HG03378 (cell line): Measurements from ENCODE around the gene FRMPD1.

Experiments used
- ATAC-seq: cut with Tn5 transposase; IDR thresholded peaks from one replicate; pipeline ENCODE4 v1.9.1; 2021; ENCODE audit warnings: mild to moderate bottlenecking, moderate library complexity; ENCODE audit not compliant: unreplicated experiment

FRMPD1 gene

DNA sequence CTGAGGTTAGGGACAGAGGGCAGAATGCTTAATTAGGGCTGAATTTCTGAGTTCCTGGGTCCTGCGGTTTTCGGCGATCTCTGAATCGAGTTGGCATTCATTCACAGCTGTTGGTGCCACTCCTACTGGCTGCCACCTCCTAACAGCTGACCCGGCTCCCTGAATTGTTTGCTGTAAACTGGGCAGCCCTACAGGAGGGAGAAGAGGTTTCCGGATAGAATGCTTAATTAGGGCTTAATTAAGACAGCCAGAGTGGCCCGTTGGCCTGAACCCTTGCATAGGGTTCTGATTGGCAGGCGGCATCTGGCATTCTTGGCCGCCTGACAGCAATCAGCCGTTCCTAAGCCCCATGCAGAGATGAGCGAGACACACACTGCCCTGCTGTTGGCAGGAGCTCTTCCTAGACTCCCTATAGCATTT lies 25.7 kb downstream of the FRMPD1 start:
- no peak for ATAC-seq

DNA sequence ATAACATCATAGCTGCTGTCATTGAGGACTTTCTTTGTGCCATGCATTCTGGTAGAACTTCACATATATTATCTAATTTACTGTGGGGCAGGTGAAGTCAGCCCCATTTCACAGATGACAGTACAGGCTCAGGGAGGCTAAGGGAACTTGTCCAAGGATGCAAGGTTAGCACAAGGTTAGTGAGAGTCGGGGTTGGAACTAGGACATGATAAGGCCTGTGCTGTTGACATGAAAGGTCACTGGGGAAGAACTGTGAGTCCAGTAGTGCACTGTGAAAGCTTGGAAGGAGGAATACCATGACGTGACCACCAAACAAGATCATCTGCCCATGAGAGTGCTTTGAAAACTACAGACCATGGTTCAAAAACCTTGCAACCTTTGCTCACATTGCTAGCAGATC lies 26.7 kb downstream of the FRMPD1 start:
- no peak for ATAC-seq

DNA sequence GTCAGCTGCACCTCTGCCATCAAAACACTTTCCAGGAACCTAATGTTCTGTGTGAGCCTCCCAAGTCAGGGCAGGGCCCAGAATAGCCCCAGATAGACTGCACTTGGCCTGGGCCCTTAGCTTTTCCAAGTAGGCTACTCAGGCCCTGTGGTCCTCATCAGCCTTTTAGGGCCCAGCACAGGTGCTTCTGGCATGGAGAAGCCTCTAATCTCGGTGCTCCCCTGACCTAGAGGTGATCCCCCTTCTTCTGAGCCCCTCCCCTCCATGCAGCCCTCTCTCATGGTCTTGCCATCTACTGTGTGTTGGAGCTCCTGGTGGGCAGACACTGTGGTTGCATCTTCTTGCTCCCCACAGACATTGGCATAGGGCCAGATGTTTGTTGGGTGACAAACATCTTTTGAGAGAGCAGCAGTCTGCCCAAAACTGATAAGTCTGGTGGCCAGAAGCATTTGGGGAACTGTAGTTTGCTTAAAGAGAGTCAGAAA lies 28.1 kb downstream of the FRMPD1 start:
- no peak for ATAC-seq

DNA sequence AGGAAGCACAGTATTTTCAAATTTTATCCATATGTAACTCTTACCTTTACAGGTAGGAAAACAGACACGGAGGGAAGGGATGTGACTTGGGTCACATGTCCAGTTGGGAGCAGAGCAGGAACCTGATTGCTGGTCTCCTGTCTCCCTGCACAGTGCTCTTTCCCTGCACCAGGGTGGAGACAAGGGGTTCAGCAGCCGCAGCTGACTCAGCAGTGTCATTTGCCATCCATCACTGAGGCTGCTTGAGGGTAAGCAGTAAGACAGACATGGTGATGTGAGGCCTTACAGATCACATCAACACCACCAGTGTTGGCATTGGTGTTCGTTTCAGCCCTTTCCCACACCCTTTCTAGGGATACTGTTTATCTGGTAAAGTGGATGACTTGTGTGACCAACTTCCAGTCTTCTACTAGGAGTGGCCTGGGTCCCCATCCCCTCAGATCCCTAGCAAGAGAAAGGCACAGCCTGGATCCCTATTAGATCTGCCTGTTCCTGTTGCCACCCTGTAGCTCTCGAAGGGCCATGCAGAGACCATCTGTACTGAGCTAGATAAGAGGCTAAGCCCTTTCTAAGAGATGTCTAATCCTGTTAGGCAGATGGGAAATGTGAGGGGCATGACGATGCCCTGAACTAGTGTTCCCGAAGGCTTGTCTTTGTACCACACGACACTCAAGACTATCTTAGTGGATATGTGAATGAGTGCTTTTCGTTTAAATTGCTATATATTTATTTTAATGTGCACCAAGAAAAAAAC lies 29.1 kb downstream of the FRMPD1 start:
- ATAC-seq = no peak

DNA sequence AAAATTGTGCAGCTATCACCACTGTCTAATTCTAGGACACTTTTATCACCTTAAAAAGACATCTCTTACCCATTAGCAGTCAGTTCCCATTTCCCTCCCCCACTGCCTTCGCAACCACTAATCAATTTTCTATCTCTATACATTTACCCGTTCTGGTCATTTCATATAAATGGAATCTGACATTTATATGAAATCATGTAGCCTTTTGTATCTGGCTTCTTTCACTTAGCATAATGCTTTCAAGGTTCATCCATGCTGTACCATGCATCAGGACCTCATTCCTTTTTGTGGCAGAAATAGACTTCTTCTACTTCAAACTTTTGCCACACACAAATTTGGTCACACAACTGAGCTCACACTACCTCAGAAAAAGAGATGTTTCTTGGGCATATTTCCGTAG lies 32.2 kb downstream of the FRMPD1 start:
- ATAC-seq = no peak

DNA sequence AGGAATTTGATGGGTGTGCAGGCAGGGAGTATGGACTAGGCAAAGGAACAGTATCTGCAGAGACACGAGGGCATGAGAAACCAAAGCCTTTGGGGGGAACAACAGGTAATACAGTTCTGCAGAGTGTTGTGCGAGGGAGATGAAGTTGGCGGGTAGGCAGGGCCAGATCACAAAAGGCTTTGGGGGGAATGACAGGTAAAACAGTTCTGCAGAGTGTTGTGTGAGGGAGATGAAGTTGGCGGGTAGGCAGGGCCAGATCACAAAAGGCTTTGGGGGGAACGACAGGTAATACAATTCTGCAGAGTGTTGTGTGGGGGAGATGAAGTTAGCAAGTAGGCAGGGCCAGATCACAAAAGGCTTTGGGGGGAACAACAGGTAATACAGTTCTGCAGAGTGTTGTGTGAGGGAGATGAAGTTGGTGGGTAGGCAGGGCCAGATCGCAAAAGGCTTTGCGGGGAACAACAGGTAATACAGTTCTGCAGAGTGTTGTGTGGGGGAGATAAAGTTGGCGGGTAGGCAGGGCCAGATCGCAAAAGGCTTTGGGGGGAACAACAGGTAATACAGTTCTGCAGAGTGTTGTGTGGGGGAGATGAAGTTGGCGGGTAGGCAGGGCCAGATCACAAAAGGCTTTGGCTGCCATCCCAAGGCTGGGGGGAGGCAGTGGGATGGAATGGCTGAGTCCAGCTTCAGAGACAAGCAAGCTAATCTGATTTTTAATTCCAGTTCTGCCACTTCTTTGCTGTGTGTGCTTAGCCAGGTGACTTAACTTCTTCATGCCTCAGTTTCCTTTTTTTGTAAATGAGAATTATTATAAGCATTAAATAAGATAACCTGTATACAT lies 33.0 kb downstream of the FRMPD1 start:
- no peak for ATAC-seq

DNA sequence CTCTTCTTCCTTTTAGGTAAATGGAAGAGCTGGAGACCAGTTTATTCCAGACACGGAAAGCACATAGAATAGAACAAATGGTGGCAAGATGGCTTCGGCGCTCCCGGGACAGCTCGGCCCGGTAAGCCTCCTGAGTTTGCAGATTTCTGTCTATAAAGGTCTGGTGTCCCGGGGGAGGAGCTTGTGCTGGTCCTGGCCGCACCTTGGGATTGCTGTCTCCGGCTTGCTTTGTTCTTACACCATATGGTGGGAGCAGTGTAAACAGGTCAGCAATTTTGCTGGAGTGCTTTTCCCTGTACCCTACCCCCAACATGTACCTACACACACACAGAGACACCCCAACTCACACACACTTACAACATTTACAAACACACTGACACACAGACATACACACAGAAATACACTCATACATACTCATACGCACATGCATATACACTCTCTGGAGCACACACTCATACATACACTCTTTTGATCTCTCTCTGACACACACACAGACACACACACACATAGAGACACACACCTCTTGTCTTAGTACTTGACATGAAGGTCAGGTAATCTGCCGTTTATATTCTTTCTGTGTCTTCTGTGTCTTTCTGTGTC lies 42.0 kb downstream of the FRMPD1 start:
- ATAC-seq = no peak

DNA sequence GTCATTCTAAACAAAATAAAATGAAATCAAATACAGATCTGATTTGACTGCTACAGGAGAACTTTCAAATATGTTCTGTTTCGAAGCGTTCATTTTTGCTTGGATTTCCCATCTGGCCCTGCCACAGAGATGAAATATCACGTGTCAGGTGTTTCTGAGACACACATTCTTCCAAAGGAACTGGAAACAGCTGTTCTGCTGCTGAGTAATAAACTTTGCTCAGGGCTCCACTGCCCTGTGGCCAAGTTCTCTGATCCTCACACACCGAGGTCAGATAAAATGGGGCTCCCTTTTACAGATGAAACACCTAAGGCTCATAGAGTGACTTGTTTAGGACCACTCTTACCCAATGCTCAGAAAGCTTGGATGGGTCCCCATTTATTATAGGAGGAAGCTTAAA lies 42.5 kb downstream of the FRMPD1 start:
- ATAC-seq = no peak

DNA sequence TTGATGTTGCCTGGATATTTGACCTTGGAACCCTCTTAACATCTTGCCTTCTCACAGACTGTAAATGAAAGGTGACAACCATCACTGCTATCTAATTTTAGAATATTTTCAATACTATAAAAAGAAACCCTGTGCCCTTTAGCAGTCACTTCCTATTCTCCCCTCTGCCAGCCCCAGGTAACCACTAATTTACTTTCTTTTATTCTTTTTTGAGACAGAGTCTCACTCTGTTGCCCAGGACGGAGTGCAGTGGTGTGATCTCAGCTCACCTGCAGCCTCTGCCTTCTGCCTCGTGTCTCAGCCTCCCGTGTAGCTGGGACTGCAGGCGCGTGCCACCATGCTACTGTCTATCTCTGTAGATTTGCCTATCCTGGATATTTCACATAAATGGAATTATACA lies 43.6 kb downstream of the FRMPD1 start:
- ATAC-seq = no peak

DNA sequence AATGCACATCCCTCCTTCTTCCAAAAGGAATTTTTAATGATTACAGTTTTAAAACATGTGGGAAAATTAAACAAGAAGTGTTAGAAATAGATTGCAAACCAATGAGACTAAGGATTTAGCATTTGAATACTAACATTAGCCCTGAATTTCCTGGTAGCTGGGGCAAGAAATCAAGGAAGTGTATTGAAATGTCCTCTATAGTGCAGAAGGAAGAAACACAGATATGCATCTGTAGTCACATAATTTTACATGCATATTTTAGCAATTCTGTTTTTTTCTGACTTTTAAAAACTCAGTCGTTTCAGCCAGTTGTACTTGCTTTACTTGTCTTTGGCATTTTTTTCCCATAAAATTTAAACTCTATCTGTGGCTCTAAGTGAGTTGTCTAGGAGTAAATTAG lies 45.8 kb downstream of the FRMPD1 start:
- ATAC-seq = no peak

DNA sequence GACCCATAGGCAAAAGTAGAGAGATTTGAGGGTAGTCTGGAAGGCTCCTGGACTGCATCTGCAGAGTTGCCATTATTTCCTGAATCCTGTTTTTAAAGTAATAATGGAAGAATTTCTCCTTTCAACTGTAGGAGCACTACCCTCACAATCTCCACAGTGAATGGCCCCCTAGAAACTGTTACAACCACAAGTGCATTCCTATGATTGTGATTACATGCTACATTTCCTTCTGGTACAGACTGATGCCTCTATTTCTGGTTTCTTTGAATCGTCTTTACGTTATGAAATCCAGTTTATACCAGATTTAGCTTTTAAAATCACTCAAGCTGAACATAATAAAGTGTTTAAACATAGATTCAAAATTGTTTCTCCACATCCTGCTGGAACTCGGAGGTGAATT lies 49.4 kb downstream of the FRMPD1 start:
- no peak for ATAC-seq

DNA sequence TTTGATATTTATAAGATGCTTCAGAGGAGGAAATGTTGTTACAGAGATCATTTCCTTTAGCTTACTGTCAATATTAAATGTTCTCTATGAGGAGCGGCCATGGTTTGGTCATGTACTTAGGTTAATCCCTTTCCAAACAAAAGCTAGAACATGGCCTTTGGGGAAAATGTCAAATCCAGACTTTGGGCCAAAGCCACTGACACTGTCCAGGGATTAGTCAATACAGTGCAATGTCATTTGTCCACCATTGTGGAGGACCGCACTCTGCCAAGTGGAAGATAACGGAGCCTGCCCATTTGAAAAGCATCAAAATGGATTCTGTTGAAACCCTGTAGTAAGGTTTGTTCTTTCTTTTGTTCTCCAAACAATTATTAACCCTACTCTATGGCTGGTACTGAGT lies 50.1 kb downstream of the FRMPD1 start:
- no peak for ATAC-seq

DNA sequence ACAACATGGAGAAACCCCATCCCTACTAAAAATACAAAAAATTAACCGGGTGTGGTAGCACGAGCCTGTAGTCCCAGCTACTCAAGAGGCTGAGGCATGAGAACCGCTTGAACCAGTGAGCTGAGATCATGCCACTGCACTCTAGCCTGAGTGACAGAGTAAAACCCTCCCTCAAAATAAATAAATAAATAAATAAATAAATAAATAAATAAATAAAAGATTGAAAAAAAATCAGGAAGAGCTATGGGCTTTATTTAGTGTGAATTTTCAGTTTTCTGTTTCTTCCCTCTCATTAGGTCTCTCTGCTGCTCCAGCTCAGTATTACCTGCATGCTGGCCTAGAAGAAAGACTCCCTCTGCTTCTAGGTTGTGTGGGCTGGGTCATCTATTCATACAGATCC lies 55.0 kb downstream of the FRMPD1 start:
- ATAC-seq = no peak

DNA sequence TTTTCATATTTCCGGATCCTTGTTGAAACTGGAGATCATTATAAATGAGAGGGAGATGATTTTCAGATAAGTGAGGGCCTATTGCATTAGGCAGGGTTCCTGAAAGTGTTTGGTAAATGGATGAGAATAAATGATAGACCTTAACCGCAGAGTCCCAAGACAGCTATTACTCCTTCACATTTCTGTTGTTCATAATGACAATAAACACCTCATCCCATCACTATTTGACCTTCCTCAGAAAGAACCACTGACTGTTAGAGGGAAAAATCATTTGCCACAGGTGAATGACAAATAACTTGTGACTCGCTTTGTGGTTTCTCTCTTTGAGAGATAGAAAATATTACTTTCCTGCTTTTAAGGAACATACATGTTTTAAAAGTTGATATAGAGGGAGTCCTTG lies 55.5 kb downstream of the FRMPD1 start:
- ATAC-seq = no peak

DNA sequence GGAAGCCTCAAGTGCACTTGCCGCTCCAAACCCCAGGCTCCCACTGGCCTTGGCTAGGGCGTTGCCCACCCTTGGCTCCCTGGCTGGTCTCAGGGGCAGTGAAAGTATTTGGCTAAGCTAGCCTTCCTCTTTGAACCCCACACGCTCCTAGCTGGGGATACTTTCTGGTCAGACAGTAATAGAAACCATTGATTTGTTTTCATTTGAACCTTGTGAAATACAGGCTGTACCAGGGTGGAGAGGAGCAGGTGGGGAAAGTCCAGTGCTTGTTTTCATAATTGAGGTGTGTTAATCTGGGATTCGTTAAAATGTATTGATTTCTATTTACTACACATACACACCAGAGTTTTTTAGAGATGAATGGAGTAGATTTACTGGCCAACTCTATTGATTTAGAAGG lies 57.0 kb downstream of the FRMPD1 start:
- ATAC-seq = no peak

DNA sequence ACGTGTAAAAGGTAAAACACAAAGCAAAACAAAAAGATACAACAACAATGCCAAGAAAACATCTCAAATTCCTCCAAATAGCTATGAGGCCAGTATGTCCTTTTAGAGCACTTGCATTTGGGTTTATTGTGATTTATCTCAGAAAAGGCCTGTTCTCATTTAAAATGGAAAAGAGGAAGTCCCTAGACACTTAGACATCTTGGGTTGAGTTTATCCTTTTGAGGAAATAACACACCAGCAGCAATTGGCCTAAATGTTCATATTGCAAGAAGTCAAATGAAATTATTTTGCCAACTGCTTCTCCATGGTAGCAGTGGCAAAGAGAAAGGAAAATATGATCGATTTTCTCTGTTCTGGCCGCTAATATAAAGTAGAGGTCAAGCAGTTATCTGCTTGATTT lies 59.3 kb downstream of the FRMPD1 start:
- ATAC-seq = no peak

DNA sequence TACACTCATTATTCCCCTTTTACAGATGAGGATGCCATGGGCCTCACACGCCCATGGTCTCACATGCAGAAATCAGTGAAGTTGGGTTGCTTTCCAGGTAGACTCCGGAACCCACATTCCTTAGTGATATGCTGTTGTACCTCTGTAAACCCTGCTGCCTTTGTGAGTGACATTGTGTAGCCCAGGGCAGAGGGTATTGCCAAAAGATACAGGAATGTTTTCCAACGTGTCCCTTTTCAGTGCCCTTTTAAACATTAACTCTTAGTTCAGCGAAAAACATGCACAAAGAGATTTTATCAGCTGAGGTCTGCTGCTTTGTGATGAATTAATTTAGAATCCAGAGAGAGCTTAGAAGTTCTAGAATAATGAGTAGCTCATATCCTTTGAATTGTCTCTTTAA lies 64.5 kb downstream of the FRMPD1 start:
- ATAC-seq = no peak

DNA sequence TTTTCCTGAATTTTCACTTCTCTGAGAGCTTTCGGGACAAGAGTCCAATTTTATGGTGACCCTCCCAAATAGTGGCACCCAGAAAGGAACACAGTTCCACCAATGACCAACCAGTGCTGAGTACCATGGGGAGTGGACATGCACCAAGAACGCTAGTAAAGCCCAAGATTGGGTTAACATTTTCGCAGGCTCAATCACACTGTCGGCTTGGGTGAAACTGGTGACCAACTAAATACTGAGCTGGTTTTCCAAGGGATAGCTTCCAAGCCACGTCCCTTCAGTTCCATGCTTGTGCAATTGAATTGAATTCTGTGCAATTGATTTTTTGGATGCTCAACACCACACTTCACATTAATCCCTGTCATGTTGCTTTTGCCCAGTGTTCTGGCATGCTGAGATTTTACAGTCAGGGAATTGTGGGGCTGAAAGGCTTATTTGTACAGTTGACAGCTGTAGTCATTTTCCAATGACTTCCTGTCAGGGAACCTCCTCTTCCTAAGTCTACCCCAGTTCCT lies 65.3 kb downstream of the FRMPD1 start:
- ATAC-seq = no peak

DNA sequence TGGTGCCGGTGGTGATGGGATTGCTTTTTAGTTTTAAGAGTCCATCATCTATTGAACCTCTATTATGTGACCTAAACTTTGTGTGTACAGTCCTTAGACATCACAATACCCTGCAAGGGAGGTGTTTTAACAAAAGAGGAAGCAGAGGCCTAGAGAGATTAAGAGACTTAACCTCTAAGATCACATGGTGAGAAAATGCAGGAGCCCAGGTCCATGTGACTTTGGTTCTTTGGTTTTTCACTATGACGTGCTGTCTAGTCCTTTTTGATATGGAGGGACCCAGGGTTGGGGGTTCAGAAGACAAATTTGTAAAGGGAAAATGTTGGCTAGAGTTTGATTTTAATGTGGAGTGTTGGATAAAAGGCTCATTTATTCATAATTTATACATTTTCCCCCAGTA lies 68.8 kb downstream of the FRMPD1 start:
- ATAC-seq = no peak

DNA sequence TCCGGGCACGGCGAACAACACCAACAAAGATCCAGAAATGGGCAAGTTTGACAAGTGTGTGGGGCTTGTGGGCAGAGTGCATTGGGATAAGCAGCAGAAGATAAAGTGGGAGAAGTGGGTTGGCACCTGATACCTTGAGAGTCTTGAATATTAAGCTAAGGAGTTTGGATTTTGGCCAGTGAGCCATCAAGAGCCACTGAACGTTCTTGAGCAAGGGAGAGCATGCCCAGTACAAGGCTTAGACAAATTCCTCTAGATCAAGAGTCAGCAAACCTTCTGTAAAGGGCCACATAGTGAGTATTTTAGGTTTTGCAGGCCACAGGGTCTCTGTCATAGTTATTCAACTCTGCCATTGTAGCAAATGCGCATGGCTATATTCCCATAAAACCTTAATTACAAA lies 76.3 kb downstream of the FRMPD1 start:
- ATAC-seq = no peak

DNA sequence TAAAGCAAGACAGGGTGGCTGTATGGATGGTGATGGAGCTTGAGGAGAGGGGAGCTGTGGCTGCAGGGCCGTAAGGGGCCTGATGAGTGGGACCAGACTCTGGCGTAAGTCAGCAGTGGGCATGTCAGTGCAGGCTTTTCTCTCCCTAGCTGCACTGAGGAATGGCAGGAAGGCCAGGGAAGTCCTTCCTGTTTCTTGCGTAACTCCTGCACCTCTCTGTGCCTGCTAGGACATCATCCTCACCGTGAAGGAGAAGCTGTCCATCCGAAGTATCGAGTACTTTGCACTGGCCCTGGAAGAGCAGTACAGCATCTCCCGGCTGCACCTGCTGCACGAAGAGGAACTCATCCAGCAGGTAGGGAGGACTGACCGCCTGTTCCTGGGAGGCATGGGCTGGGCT lies 78.7 kb downstream of the FRMPD1 start:
- ATAC-seq = no peak

DNA sequence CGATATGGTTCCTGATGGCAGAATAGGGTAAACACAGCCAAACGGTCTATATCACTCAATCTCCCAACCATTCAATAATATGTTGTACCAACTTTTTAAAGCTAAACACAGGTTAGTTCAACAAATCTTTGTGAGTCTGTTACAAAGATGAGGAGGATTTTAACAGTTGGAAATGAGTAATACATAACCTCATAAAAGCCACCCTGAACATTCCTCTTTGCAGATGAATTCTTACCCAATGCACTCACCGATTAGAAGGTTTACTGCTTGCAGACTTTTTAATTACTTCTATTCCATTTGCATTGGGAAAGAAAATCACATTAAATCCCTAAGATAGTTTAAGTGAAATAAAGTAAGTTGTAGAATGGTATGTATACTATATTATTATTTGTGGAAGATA lies 79.5 kb downstream of the FRMPD1 start:
- ATAC-seq = no peak
